Epithelial cell of esophagus (primary cell): ENCODE results near the gene ZNF74.
A peak's percentile ranks its signal among the peaks of the same experiment; 100 is the strongest.

Experiments
- DNase-seq: peaks from one replicate; pipeline ENCODE4 v3.0.0; 2010; ENCODE audit warnings: low read depth
- H3K4me3 ChIP-seq: 2 replicates; pipeline ENCODE4 v1.5.1; 2011; ENCODE audit warnings: mild to moderate bottlenecking, low read length, control low read depth
- CTCF ChIP-seq: IDR thresholded peaks from 2 replicates; pipeline ENCODE4 v1.5.1; 2011; ENCODE audit warnings: low read depth, mild to moderate bottlenecking, low read length, control low read depth, inconsistent platforms; ENCODE audit not compliant: insufficient read depth; ENCODE audit errors: missing control alignments

The ZNF74 gene

GRCh38 chr22:20421507-20421874 is 27.5 kb downstream of the ZNF74 start:
- peak; percentile 39 for DNase-seq
- TF ChIP-seq CTCF, result no peak
- no peak overlapping the region for H3K4me3 ChIP-seq

- no peak for DNase-seq
- no peak overlapping the region for H3K4me3 ChIP-seq
- no peak for TF ChIP-seq CTCF
These were observed 28.5 kb downstream of the ZNF74 start for GRCh38 chr22:20422271-20423007.

- no peak for DNase-seq
- H3K4me3 ChIP-seq, result no peak overlapping the region
- no peak for TF ChIP-seq CTCF
These were observed 29.3 kb downstream of the ZNF74 start for GRCh38 chr22:20423008-20423905.

- TF ChIP-seq CTCF, result no peak
- H3K4me3 ChIP-seq, result no peak overlapping the region
- no peak for DNase-seq
These were observed 30.1 kb downstream of the ZNF74 start for GRCh38 chr22:20423906-20424551.

- TF ChIP-seq CTCF, result no peak
- no peak overlapping the region for H3K4me3 ChIP-seq
- DNase-seq, result no peak
These were observed 30.6 kb downstream of the ZNF74 start for GRCh38 chr22:20424568-20424931.

GRCh38 chr22:20424932-20425565 is 31.1 kb downstream of the ZNF74 start:
- DNase-seq, result no peak
- TF ChIP-seq CTCF, result no peak
- H3K4me3 ChIP-seq, result no peak overlapping the region
